Measurements from ENCODE around the gene STPG1. TPM values are rescaled to one million over a fixed set of nuclear protein-coding genes. Genes with fewer than 3 reads are reported as not detected.

STPG1 gene
- total RNA-seq, 3 donors from 2014 or later: 15.9 to 25.4 (median 17.9) TPM

DNA sequence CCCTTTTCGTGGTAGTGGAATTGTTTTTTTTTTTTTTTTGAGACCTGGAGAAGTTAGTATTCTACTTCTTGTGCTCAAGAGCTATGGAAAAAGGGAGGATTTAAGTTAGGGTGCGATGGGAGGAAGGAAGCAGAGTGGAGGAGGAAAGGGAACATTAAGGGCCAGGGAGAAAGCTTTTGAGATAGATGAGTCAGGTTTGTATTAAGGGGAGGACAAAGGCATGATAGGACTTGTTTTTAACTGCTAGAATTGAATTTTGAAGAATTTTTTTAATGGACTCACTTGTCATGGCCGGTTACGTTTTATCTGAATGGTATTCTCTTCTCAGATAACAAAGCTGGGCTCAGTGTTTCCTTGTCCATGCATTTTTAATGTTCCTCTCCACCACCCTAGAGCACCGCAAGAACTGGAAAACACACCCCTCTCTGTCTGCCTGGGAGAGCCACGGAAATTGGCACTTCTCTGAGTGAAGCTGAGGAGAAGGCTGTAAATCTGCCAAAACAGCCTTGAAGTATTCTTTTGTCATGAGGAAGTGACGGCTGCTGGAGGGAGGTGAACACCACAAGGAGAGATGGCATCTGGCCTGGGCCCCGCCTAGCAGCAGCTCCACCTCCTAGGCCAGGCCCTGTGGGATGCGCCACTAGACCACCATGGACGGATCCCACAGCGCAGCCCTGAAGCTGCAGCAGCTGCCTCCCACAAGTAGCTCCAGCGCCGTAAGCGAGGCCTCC is 5.5 kb upstream of the STPG1 start:
- peaks cover 39% of the 10 kb centered on the region for H3K4me1 ChIP-seq (ENCODE audit: low read depth)
- DNase-seq: peak; percentile 78 to 82 (median 78)
- H3K4me3 ChIP-seq: no peak overlapping the region
- no peaks in the 10 kb centered on the region for H3K9me3 ChIP-seq
- TF ChIP-seq, protein P1, sequence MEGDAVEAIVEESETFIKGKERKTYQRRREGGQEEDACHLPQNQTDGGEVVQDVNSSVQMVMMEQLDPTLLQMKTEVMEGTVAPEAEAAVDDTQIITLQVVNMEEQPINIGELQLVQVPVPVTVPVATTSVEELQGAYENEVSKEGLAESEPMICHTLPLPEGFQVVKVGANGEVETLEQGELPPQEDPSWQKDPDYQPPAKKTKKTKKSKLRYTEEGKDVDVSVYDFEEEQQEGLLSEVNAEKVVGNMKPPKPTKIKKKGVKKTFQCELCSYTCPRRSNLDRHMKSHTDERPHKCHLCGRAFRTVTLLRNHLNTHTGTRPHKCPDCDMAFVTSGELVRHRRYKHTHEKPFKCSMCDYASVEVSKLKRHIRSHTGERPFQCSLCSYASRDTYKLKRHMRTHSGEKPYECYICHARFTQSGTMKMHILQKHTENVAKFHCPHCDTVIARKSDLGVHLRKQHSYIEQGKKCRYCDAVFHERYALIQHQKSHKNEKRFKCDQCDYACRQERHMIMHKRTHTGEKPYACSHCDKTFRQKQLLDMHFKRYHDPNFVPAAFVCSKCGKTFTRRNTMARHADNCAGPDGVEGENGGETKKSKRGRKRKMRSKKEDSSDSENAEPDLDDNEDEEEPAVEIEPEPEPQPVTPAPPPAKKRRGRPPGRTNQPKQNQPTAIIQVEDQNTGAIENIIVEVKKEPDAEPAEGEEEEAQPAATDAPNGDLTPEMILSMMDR (IDR thresholded peaks at IDR 0.05): no peak
- no peaks in the 10 kb centered on the region for H3K36me3 ChIP-seq (ENCODE audit: low read depth)
- ATAC-seq: peak; percentile 47
- intact Hi-C loops (cut with DNase I, micrococcal nuclease): no loop called here

DNA sequence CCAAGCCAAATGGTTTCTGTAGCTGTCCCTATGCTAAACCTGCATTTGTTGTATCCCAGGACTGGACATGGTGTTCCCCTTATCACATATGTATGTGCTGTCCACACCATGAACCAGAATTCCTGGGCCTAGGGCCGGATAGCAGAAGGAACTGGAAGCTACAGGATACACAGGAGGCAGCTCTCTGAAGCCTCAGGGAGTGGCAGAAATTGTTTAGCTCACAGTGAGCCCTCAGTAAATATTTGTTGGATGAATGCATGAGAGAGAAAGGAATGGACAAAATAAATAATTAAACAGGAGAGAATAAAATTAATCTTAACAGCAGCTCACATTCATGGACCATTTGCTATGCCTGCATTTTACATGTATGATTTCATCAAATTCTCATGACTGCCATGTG is 4.1 kb upstream of the STPG1 start:
- peaks cover 46% of the 10 kb centered on the region for H3K4me1 ChIP-seq (ENCODE audit: low read depth)
- no peak for ATAC-seq
- TF ChIP-seq, protein P1 (IDR thresholded peaks at IDR 0.05): no peak
- H3K36me3 ChIP-seq (ENCODE audit: low read depth): no peaks in the 10 kb centered on the region
- intact Hi-C loops (cut with DNase I, micrococcal nuclease): no loop called here
- H3K9me3 ChIP-seq: no peaks in the 10 kb centered on the region
- no peak for DNase-seq
- H3K4me3 ChIP-seq: no peak overlapping the region

DNA sequence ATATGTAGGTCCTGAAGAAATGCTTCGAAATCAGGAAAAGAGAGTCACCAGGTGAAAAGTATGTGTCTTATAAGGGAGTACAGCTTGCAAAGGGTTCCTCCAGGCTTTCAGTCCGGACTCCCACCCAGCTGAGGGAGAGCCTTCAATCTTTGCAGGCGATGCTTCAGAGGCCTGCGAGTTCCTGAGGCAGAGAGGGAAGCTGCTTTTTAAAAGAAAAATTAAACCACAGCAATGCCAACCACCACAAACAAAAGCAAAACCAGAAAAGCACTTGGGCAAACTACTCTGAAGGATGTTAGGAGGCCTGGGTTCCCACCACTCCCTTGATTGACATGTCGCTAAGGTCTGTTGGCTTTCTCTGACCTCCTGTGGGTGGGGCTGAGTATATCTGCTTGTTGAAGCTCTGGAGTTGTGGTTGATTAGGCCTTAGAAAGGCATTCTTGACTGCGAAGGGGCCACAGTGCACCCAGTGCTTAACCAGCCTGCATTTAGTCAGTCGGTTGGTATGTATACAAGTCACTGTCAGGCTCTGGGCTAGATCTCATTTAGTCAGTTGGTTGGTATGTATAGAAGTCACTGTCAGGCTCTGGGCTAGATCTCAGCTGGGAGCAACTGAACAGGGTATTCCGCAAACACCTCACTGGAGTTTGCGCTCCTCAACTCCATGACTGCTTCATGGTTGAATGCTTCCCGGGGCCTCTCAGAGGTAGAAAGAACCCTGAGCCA is 3.2 kb upstream of the STPG1 start:
- TF ChIP-seq, protein P1 (IDR thresholded peaks at IDR 0.05): no peak
- DNase-seq: peak in 2 of 3 donors; percentile 39 to 52
- Histone ChIP-seq H3K4me3 (no peak overlapping the region), H3K4me1 (ENCODE audit: low read depth) (peaks cover 52% of the 10 kb centered on the region), H3K36me3 (ENCODE audit: low read depth) (no peaks in the 10 kb centered on the region), H3K9me3 (no peaks in the 10 kb centered on the region)
- ATAC-seq: peak; percentile 5
- intact Hi-C loops (cut with DNase I, micrococcal nuclease): no loop called here

DNA sequence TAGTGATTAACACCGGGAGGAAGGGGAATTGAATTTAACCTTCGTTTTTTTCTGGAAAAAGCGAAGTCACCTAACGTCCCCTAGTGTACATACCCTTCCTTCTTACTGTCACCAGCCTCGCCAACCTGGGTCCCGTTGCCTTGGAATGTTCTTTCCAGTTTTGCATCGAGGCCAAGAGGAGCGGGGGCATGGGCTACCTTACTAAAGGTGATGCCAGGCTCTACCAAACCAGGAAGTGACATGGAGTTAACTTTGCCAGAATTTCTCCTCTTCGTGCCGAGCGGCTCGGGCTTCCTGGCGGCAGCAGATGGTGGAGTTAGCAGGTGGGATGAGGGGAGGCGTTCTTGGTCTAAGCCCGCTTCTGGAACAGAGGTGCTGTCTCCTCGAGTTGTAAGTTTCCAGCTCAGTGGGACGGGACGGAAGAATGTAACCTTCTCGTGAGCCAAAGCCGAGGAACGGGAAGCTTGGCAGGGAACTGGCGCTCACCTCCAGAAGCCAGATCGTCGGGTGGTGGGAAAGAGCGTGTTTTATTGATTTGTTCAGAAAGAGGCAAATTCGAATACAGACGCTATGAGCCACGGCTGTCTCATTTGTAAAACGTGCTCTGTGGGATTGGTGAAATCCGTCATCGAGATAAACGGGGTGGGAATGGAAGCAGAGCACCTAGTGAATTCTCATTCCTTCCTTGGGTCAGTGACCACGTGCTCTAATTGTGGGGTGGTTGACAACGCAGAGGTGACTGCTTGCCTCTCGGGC is 2.5 kb upstream of the STPG1 start:
- TF ChIP-seq, protein P1 (IDR thresholded peaks at IDR 0.05): no peak
- peak; percentile 51 to 63 (median 59) for DNase-seq
- Histone ChIP-seq H3K9me3 (no peaks in the 10 kb centered on the region), H3K36me3 (ENCODE audit: low read depth) (no peaks in the 10 kb centered on the region), H3K4me3 (peak overlapping the region; percentile 38), H3K4me1 (ENCODE audit: low read depth) (peaks cover 57% of the 10 kb centered on the region)
- ATAC-seq: peak; percentile 2
- intact Hi-C loops (cut with DNase I, micrococcal nuclease): no loop called here

DNA sequence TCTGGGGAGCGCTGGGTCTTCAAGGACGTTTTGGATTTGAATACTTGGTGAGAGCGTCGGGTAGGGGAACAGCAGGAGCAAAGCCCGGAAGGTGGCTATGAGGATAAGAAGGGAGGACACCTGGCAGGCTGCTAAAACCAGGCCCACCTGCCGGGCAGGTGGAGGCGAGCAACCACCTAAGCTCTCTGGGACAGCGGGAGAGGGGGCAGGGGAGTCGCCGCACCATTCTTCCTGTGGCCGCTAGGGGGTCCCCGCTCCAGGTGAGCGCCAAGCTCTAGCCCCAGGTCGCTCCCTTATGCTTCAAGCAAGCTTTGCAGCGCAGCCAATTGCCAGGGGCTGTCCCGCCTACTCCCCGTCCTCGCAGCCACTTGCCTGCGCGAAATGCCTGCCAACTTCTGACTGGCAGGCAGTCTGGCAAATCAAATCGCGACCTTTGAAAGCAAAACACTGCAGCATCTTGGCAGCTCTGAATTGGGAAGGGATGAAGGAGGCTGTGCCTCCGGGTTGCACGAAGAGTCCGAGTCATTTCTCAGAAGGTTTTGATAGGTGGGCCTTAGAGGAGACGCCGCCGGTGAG is 1.8 kb upstream of the STPG1 start, which contains the start of gene NIPAL3:
NIPAL3 (plus strand) TSS at position 469 of the 576 bp plus-strand sequence. CDS start 3,746 bp downstream, outside the sequence.
- intact Hi-C loops (cut with DNase I, micrococcal nuclease): no loop called here
- DNase-seq (peak; percentile 97 to 99 (median 99)), ATAC-seq (peak; percentile 84)
- TF ChIP-seq, protein P1 (IDR thresholded peaks at IDR 0.05): peak; percentile 81
- peaks cover 57% of the 10 kb centered on the region for H3K4me1 ChIP-seq (ENCODE audit: low read depth)
- no peaks in the 10 kb centered on the region for H3K36me3 ChIP-seq (ENCODE audit: low read depth)
- H3K9me3 ChIP-seq: no peaks in the 10 kb centered on the region
- peak within 1 kb of the TSS; percentile 38 for H3K4me3 ChIP-seq

All from mucosa of descending colon (tissue), 3 donors.